ENCODE results near the gene VILL.

- TF ChIP-seq CTCF (conservative IDR thresholded peaks at IDR 0.05 in 1 of 2, IDR thresholded peaks at IDR 0.05 in 1 of 2; ENCODE audit: low read depth in 1 of 2, low read length in 2 of 2) (no peak), EZH2 (IDR thresholded peaks at IDR 0.05; ENCODE audit: low read length, missing control alignments) (no peak)
Observed at GRCh38 chr3:37984596-37984995, 6.0 kb upstream of the VILL start.

Measured in fibroblast of lung (primary cell).